GM18868 (cell line): Measurements from ENCODE around the gene NFYC.

Experiments used
- ATAC-seq: cut with Tn5 transposase; IDR thresholded peaks from one replicate; pipeline ENCODE4 v1.9.1; 2021; ENCODE audit warnings: mild to moderate bottlenecking, moderate library complexity; ENCODE audit not compliant: unreplicated experiment

Gene NFYC

DNA sequence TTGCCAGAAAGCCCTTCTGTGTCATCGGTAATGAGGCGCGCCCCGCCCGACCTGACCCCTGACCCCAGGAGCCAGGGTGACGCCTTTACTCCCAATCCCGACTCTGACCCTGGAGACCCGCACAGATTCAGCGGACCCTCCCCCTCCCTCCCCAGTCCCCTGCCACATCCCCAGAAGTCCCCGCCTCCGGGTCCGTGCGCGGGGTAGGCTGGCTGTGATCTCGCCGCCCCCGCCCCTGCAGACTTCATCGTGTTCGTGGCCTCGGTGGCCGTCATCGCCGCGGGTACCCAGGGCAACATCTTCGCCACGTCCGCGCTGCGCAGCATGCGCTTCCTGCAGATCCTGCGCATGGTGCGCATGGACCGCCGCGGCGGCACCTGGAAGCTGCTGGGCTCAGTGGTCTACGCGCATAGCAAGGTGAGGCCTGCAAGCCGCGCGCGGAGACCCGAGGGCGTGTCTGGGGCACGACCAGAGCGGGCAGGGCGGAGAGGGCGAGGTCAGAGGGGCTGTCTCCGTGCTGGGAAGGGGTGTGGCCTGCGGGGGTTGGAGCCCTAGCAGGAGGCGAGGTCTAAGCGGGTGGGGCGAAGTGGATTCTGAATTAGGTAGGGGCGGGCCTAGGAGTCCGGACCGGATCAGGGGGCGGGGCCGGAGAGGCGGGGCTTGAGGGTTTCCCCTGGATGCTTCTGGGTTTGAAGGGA, 126.9 kb downstream of the NFYC start:
- ATAC-seq: peak; percentile 81

DNA sequence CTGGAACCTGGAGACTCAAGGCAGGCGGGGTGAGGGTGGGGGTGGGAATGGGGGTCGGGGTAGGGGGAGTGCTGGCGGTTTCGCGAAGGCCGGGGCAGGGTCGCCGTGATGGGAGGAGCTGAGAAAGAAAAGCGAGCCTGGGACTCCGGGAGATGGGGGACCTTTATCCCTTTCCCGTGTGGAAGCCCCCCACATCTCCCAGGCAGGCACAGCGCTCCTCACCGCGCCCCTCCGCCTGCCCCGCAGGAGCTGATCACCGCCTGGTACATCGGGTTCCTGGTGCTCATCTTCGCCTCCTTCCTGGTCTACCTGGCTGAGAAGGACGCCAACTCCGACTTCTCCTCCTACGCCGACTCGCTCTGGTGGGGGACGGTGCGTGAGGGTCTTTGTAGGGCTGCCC, 127.6 kb downstream of the NFYC start:
- ATAC-seq: no peak

- no peak for ATAC-seq
Measured at GRCh38 chr1:40820251-40820797, 128.8 kb downstream of the NFYC start.
